ENCODE measurements around the gene FXYD7. TPM values are rescaled to one million over a fixed set of nuclear protein-coding genes. Genes with fewer than 3 reads are reported as not detected.
A peak's percentile ranks its signal among the peaks of the same experiment; 100 is the strongest.
"Not testable (repeated sequence)": the region's sequence is repeated elsewhere in the genome, so short reads cannot be mapped to it uniquely, and the experiment has no call there.

The FXYD7 gene
- total and polyA plus RNA-seq, 9 donors = 0.38 to 1.4 (median 0.68) TPM

DNA sequence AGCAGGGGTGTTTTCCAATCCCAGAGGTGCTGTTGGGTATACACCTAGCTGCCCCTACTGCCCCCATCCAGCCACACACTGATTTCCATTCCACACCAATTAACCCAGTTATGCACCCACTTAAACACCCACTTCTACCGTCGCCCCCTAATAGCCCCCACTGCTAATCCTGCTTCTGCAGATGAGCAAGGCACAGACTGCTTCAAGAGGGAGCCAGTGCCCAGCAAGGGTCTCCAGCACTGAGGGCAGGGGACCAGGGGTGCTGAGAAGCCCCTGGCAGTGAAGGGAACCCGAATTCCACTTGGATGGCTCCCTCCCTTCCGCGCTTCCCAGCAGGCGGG is 1.2 kb downstream of the FXYD7 start:
- DNase-seq = no peak
- 19% methylated on average over 2 of the region's 6 CpGs for WGBS (ENCODE audit: insufficient coverage)
- H3K9me3 ChIP-seq (replicated peaks; ENCODE audit: control insufficient read depth, low read depth, low read length) = no peaks in the 10 kb centered on the region
- peaks cover 29% of the 10 kb centered on the region for H3K27me3 ChIP-seq (ENCODE audit: control insufficient read depth, insufficient read depth, low read length)
- H3K4me3 ChIP-seq (ENCODE audit: low read length) = no peak overlapping the region
- H3K4me1 ChIP-seq (ENCODE audit: control insufficient read depth, insufficient read depth, low read length) = peaks cover 42% of the 10 kb centered on the region
- H3K27ac ChIP-seq (ENCODE audit: low read length) = no peak overlapping the region
- H3K36me3 ChIP-seq (ENCODE audit: control insufficient read depth, insufficient read depth, low read length) = peaks cover 5% of the 10 kb centered on the region

DNA sequence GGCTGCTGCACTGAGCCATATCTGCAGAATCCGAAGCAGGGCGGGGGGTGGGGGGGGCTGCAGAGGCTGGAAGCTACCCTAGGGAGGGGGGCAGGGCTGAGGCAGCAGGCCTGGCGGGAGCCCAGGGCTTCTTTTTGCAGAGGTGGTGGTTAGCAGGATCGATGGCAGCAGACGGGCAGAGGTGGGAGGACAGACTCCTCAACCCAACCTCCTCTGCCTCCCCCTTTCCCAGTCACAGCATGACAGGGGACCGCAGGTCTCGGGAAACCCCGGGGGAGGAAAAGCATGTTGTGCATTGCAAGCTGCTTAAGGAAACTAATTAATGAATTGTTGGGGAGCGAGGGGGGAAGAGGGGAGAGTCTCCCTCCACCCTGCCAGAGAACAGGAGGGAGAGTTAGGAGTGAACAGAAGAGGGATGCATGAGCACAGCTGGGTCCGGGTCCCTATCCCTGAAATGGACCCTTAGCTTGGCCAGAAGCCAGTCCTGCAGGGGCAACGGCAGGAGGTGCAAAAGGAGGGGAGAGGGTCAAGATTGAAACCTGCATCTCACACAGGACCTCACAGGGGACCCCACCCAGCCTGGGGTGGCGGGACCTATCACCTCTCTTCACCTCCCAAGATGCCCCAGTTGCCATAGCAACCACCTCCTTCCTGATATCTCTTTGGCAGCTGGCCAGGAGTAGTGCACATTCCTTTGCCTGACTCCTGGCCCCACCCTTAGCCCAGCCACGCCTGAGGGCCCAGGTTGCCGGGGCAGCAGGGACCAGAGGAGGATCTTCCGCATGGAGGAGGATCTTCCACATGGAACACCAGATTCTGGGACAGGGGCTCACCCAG is 1.8 kb downstream of the FXYD7 start:
- H3K9me3 ChIP-seq (replicated peaks; ENCODE audit: control insufficient read depth, low read depth, low read length) = no peaks in the 10 kb centered on the region
- 17% methylated on average over 2 of the region's 15 CpGs for WGBS (ENCODE audit: insufficient coverage)
- DNase-seq = peak; percentile 35
- peaks cover 36% of the 10 kb centered on the region for H3K4me1 ChIP-seq (ENCODE audit: control insufficient read depth, insufficient read depth, low read length)
- peaks cover 5% of the 10 kb centered on the region for H3K36me3 ChIP-seq (ENCODE audit: control insufficient read depth, insufficient read depth, low read length)
- no peak overlapping the region for H3K27ac ChIP-seq (ENCODE audit: low read length)
- no peak overlapping the region for H3K4me3 ChIP-seq (ENCODE audit: low read length)
- peaks cover 29% of the 10 kb centered on the region for H3K27me3 ChIP-seq (ENCODE audit: control insufficient read depth, insufficient read depth, low read length)

DNA sequence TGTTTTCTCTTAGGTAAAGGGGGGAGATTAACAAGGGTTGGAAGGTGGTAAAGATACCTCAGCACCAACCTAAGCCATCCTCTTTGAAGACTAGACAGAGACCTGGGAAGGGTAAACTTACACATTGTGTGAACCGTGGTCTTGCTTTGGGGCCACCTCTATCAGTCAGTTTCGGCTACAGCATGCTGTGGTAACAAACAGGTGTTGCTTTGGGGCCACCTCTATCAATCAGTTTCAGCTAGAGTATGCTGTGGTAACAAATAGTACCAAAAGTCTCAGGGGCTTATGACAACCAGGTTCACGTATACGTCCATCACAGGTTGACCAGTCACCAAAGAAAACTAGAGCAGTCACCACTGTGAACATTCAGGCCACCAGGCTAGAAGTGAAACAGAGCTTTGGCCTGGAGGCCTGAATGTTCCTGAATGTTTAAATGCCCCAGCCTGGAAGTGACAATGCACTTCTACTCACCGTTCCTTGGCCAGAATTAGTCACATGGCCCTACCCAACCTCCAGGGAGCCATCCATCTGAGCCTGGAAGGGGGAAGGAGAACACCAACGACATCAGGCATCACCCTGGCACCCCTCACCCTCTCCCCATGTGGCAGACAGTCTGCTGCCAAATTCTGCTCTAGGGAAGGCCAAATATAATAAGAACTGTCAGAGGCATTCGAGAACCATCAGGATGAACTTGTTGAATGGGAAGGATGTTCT is 3.8 kb downstream of the FXYD7 start:
- 81% methylated on average over 4 of the region's 7 CpGs for WGBS (ENCODE audit: insufficient coverage)
- Histone ChIP-seq H3K36me3 (ENCODE audit: control insufficient read depth, insufficient read depth, low read length) (no peaks in the 10 kb centered on the region), H3K4me3 (ENCODE audit: low read length) (no peak overlapping the region), H3K9me3 (replicated peaks; ENCODE audit: control insufficient read depth, low read depth, low read length) (no peaks in the 10 kb centered on the region), H3K27ac (ENCODE audit: low read length) (no peak overlapping the region), H3K4me1 (ENCODE audit: control insufficient read depth, insufficient read depth, low read length) (peaks cover 19% of the 10 kb centered on the region), H3K27me3 (ENCODE audit: control insufficient read depth, insufficient read depth, low read length) (peaks cover 38% of the 10 kb centered on the region)
- no peak for DNase-seq

DNA sequence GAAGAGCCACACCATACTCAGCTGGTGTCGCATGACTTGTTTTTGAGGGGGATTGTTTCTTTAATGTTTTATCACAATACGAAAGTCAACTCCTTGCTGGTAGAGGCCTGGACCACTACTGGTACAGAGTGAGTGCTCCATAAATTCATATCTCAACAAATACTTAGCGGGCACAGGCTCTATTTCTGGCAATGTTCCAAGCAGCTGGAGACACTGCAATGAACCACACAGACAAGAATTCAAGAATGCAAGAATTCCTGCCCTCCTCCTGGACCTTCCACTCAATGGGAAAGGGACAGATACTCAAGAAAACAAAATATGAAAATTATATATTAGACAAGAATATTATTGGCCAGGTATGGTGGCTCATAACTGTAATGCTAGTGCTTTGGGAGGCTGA is 6.4 kb downstream of the FXYD7 start:
- no peaks in the 10 kb centered on the region for H3K36me3 ChIP-seq (ENCODE audit: control insufficient read depth, insufficient read depth, low read length)
- H3K27ac ChIP-seq (ENCODE audit: low read length) = no peak overlapping the region
- WGBS (ENCODE audit: insufficient coverage) = 38% methylated on average over 1 of the region's 3 CpGs
- H3K4me3 ChIP-seq (ENCODE audit: low read length) = no peak overlapping the region
- H3K4me1 ChIP-seq (ENCODE audit: control insufficient read depth, insufficient read depth, low read length) = peaks cover 10% of the 10 kb centered on the region
- H3K9me3 ChIP-seq (replicated peaks; ENCODE audit: control insufficient read depth, low read depth, low read length) = no peaks in the 10 kb centered on the region
- H3K27me3 ChIP-seq (ENCODE audit: control insufficient read depth, insufficient read depth, low read length) = peaks cover 38% of the 10 kb centered on the region
- DNase-seq = no peak

DNA sequence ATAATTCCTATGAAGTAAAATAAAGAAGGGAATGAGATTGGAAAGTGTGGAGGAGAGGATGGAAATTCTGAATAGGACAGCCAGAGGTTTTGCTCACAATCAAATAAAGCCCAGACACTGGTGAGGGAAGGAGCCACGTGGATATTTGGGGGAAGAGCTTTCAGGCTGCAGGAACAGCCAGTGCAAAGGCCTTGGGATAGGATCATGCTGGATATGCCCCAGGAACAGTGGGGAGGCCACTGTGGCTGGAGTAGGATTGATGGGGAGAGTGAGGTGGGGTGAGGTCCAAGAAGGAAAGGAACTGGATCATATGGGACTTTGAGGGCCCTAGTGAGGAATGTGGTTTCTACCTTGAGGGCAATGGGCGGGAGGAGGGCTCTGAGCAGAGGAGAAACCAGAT is 7.4 kb downstream of the FXYD7 start:
- H3K27me3 ChIP-seq (ENCODE audit: control insufficient read depth, insufficient read depth, low read length) = peaks cover 41% of the 10 kb centered on the region
- H3K9me3 ChIP-seq (replicated peaks; ENCODE audit: control insufficient read depth, low read depth, low read length) = no peaks in the 10 kb centered on the region
- peaks cover 17% of the 10 kb centered on the region for H3K4me1 ChIP-seq (ENCODE audit: control insufficient read depth, insufficient read depth, low read length)
- no peak overlapping the region for H3K4me3 ChIP-seq (ENCODE audit: low read length)
- H3K36me3 ChIP-seq (ENCODE audit: control insufficient read depth, insufficient read depth, low read length) = no peaks in the 10 kb centered on the region
- H3K27ac ChIP-seq (ENCODE audit: low read length) = no peak overlapping the region
- DNase-seq = no peak
- 65% methylated on average over 2 of the region's 2 CpGs for WGBS (ENCODE audit: insufficient coverage)

DNA sequence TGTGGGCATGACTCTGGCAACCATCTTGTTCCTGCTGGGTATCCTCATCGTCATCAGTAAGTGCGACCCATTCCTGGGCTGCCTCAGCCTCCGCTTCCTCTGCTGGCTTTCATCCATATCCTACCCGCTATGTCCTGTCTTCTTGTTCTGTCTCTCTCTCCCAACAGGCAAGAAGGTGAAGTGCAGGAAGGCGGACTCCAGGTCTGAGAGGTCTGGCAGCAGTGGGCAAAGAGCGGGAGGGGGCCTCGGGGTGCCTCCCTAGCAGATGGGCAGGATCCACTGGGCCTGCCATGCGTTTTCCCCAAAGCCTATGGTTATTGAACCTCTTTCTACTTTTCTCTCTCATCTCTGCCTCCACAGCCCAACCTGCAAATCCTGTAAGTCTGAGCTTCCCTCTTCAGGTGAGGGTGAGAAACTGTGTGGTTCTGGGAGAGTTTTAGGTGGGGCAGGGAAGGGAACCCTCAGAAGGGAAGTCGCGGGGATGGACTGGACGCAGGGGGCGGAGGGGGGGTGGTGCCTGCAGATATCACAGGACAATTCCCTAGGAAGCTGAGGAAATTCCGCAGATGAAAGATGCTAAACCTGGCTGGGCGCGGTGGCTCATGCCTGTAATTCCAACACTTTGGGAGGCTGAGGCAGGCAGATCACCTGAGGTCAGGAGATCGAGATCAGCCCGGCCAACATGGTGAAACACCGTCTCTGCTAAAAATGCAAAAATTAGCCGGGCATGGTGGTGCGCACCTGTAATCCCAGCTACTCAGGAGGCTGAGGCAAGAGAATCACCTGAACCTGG is 8.4 kb downstream of the FXYD7 start:
- 82% methylated on average over 16 of the region's 20 CpGs for WGBS (ENCODE audit: insufficient coverage)
- no peak overlapping the region for H3K4me3 ChIP-seq (ENCODE audit: low read length)

DNA sequence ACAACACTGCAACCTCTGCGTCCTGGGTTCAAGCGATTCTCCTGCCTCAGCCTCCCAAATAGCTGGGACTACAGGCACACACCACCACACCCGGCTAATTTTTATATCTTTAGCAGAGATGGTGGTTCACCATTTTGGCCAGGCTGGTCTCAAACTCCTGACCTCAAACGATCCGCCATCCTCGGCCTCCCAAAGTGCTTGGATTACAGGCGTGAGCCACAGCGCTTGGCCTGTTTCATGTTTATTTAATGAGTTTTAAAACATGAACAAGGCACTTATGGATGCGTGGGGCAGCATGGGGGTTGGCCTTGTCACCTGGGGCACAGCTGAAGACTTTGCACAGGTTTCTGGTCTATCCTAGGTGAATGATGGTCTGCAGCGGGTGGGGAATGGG is 10.1 kb downstream of the FXYD7 start:
- peaks cover 63% of the 10 kb centered on the region for H3K27me3 ChIP-seq (ENCODE audit: control insufficient read depth, insufficient read depth, low read length)

More for the DNA sequence above, 8.4 kb downstream of the FXYD7 start:
- DNase-seq = no peak
- Histone ChIP-seq H3K4me1 (ENCODE audit: control insufficient read depth, insufficient read depth, low read length) (peaks cover 22% of the 10 kb centered on the region), H3K27ac (ENCODE audit: low read length) (no peak overlapping the region), H3K9me3 (replicated peaks; ENCODE audit: control insufficient read depth, low read depth, low read length) (no peaks in the 10 kb centered on the region), H3K36me3 (ENCODE audit: control insufficient read depth, insufficient read depth, low read length) (no peaks in the 10 kb centered on the region), H3K27me3 (ENCODE audit: control insufficient read depth, insufficient read depth, low read length) (peaks cover 52% of the 10 kb centered on the region)

DNA sequence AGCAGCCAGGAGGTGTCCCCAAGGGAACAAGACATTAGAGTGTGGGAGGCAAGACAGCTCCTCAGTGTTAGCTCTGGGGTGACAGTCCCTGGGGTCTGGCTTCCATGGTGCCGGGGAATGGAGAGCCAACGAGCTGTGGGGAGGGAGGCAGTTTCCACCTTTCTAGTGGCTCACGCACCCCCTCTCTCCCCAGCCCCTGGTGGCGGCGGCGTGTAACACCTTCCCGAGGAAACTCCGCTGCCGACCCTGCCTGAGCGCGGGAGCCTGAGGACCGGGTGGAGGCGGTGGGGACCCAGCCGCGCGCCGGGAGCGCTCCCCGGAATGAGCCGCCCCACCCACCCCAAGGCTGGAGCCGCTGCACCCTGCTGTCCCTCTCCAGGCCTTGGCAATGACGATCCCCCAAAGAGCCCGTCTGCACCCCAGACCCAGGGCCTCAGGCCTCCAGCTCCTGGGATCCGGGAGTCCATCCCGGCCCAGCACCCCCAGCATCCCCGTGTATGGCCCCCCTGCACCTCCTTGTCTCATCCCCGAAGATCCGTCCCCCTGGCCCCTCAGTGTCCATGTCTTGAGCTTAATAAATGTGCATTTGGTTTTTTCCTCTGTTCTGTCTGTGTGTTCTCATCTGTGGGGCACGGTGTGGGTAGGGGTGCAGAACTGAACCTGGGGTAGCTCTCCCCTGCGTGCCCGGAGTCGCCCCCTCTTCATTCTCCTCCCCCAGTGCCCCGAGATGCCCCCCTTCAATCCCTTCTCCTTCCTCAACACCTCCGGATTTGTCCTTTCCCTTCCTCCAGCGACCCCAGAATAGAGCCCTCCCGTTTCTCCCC is 10.9 kb downstream of the FXYD7 start:
- H3K9me3 ChIP-seq (replicated peaks; ENCODE audit: control insufficient read depth, low read depth, low read length) = no peaks in the 10 kb centered on the region
- H3K4me3 ChIP-seq (ENCODE audit: low read length) = peak overlapping the region; percentile 55
- no peak for DNase-seq
- peaks cover 22% of the 10 kb centered on the region for H3K4me1 ChIP-seq (ENCODE audit: control insufficient read depth, insufficient read depth, low read length)
- no peak overlapping the region for H3K27ac ChIP-seq (ENCODE audit: low read length)
- peaks cover 65% of the 10 kb centered on the region for H3K27me3 ChIP-seq (ENCODE audit: control insufficient read depth, insufficient read depth, low read length)
- WGBS (ENCODE audit: insufficient coverage) = under 1% methylated on average over 28 of the region's 36 CpGs
- H3K36me3 ChIP-seq (ENCODE audit: control insufficient read depth, insufficient read depth, low read length) = no peaks in the 10 kb centered on the region

More for the DNA sequence above, 10.1 kb downstream of the FXYD7 start:
- H3K27ac ChIP-seq (ENCODE audit: low read length); H3K9me3 ChIP-seq (replicated peaks; ENCODE audit: control insufficient read depth, low read depth, low read length); H3K4me3 ChIP-seq (ENCODE audit: low read length); DNase-seq; H3K36me3 ChIP-seq (ENCODE audit: control insufficient read depth, insufficient read depth, low read length): not testable (repeated sequence)
- peaks cover 22% of the 10 kb centered on the region for H3K4me1 ChIP-seq (ENCODE audit: control insufficient read depth, insufficient read depth, low read length)
- 59% methylated on average over 7 of the region's 10 CpGs for WGBS (ENCODE audit: insufficient coverage)

DNA sequence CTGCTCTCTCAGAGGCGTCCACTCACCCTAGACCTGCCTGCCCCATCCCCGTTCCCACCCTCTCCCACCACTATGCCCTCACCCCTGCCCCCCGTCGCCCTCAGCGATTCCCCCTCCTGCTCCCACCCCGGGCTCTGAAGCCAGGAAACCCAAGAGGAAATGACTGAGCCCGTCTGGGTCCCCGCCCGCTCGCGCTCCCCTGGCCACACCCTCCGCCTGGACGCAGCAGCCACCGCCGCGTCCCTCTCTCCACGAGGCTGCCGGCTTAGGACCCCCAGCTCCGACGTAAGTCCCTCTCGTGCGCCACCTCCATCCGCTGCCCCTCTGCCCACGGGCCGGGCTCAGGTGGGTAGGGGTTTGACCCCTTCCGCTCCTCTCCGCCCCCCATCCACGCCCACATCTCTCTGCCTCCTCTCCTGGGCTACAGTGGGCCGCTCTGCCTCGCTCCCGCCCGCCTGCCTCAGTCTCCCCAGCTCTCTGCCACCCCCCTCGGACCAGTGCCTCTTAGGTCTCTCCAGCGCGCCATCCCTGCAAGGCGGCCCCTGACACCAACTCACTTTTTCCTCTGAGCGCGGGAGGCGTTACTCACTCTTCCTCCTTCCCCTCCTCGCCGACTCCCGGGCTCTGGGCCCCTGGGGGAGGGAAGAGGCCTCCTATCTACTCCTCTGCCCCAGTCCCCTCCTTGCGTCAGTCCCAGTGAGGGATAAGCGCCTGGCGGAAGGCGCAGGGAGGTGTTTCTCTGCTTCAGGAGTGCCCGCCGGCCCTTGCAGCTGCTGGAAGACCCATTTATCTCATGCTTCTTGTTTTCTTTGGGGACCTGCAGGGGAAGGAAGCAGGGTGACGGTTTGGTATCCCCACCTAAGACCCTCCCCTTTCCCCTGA is 11.7 kb downstream of the FXYD7 start, which contains the start of gene FXYD5:
Gene FXYD5, plus strand, starts transcription at position 211 of the 882 bp plus-strand sequence. CDS start 816 bp downstream, outside the sequence.
- DNase-seq = peak; percentile 81
- under 1% methylated on average over 31 of the region's 49 CpGs for WGBS (ENCODE audit: insufficient coverage)
- H3K27ac ChIP-seq (ENCODE audit: low read length) = peak within 1 kb of the TSS; percentile 7
- no peaks in the 10 kb centered on the region for H3K36me3 ChIP-seq (ENCODE audit: control insufficient read depth, insufficient read depth, low read length)
- H3K9me3 ChIP-seq (replicated peaks; ENCODE audit: control insufficient read depth, low read depth, low read length) = no peaks in the 10 kb centered on the region
- H3K27me3 ChIP-seq (ENCODE audit: control insufficient read depth, insufficient read depth, low read length) = peaks cover 65% of the 10 kb centered on the region
- H3K4me3 ChIP-seq (ENCODE audit: low read length) = peak within 1 kb of the TSS; percentile 55
- H3K4me1 ChIP-seq (ENCODE audit: control insufficient read depth, insufficient read depth, low read length) = peaks cover 22% of the 10 kb centered on the region

All from muscle of leg (tissue), 11 donors.